HCT116 (cell line): ENCODE data around the gene CELF4. TPM values are rescaled to one million over a fixed set of nuclear protein-coding genes. Genes with fewer than 3 reads are reported as not detected.

Experiments used
- ATAC-seq: fragments of 200-7000 bp; cut with Tn5 transposase; 2 replicates; pipeline ENCODE4 v1.9.1; 2020; ENCODE audit warnings: mild to moderate bottlenecking, moderate library complexity
- BruUV-seq: library from RNA; stranded (reverse); fragments of 400-500 nt; replicated peaks from 2 replicates; lab custom pipeline; 2021; lab: Mats Ljungman, UMichigan
- CTCF ChIA-PET: fragments of 300-600 bp; sonication (Branson Sonifier 250); formaldehyde crosslinking; loops from one replicate; lab custom pipeline; 2021; ENCODE audit warnings: antibody characterized with exemption; lab: Charles Lee
- POLR2A ChIA-PET: fragments of 300-600, 350-600 bp; sonication (Branson Sonifier 250); formaldehyde crosslinking; loops from one replicate; lab custom pipeline; 2021; ENCODE audit warnings: antibody characterized with exemption; lab: Charles Lee
- RAD21 ChIA-PET, 2 experiments: fragments of 300-600 bp; sonication (Branson Sonifier 250); formaldehyde crosslinking; loops; one replicate each; lab custom pipeline; 2023; ENCODE audit warnings: low total read pairs in 2 of 2; ENCODE audit not compliant: uncharacterized antibody in 2 of 2, unreplicated experiment in 2 of 2, low non-redundant PET in 1 of 2; lab: Charles Lee
- DNase-seq: peaks from one replicate; pipeline ENCODE4 v3.0.0-alpha.2; 2010; ENCODE audit warnings: low read depth, low spot score
- H2AFZ ChIP-seq: fragments of 200-600 bp; shearing (Covaris generic), sonication (generic); 2 replicates; pipeline ENCODE4 v1.6.1; 2017; ENCODE audit warnings: low read depth, mixed run types, mixed read lengths, antibody characterized with exemption, low read length; ENCODE audit not compliant: poor library complexity, severe bottlenecking
- H3K27ac ChIP-seq: 2 replicates; pipeline ENCODE4 v1.5.1; 2012; ENCODE audit warnings: low read depth, low read length
- H3K27me3 ChIP-seq: fragments of 200-600 bp; sonication (generic); 2 replicates; pipeline ENCODE4 v1.6.1; 2016; ENCODE audit warnings: mixed run types, low read length, mixed read lengths; ENCODE audit not compliant: insufficient read depth
- H3K36me3 ChIP-seq, 2 experiments: fragments of 200-500 bp in 1 of 2; fragments of 200-600 bp in 1 of 2; sonication (Bioruptor generic) in 1 of 2; sonication (generic) in 1 of 2; 2 replicates each; pipeline versions ENCODE4 v1.5.1 to v1.6.1; 2014 to 2016; ENCODE audit warnings: low read length in 2 of 2, inconsistent platforms in 1 of 2, mixed read lengths in 1 of 2, mixed run types in 1 of 2; ENCODE audit not compliant: insufficient read depth in 2 of 2, control insufficient read depth in 1 of 2
- H3K4me1 ChIP-seq, 2 experiments: fragments of 200-600 bp in 1 of 2; sonication (generic) in 1 of 2; 2 replicates each; pipeline versions ENCODE4 v1.5.1 to v1.6.1; 2012 to 2017; ENCODE audit warnings: low read length in 2 of 2, inconsistent platforms in 1 of 2, mild to moderate bottlenecking in 1 of 2, mixed read lengths in 1 of 2, mixed run types in 1 of 2, moderate library complexity in 1 of 2; ENCODE audit not compliant: insufficient read depth in 2 of 2, control insufficient read depth in 1 of 2
- H3K4me2 ChIP-seq: fragments of 200-600 bp; sonication (generic); 2 replicates; pipeline ENCODE4 v1.6.1; 2017; ENCODE audit warnings: mixed run types, low read length, mixed read lengths
- H3K4me3 ChIP-seq, 2 experiments: fragments of 200-600 bp in 1 of 2; sonication (generic) in 1 of 2; replicated peaks in 1 of 2; 2 replicates each; pipeline ENCODE4 v1.5.1; 2011 to 2016; ENCODE audit warnings: low read length in 2 of 2, control low read depth in 1 of 2, low read depth in 1 of 2, mild to moderate bottlenecking in 1 of 2, mixed read lengths in 1 of 2, mixed run types in 1 of 2
- H3K79me2 ChIP-seq: fragments of 200-600 bp; sonication (generic); 2 replicates; pipeline ENCODE4 v1.6.1; 2017; ENCODE audit warnings: mild to moderate bottlenecking, mixed run types, low read length, moderate library complexity, mixed read lengths; ENCODE audit not compliant: insufficient read depth
- H3K9ac ChIP-seq: fragments of 200-600 bp; sonication (generic); 2 replicates; pipeline ENCODE4 v1.6.1; 2016; ENCODE audit warnings: low read length, mixed read lengths
- H3K9me2 ChIP-seq: fragments of 200-600 bp; sonication (generic), shearing (Covaris generic); 2 replicates; pipeline ENCODE4 v1.6.1; 2017; ENCODE audit warnings: mixed run types, mild to moderate bottlenecking, moderate library complexity; ENCODE audit not compliant: insufficient read depth
- H3K9me3 ChIP-seq, 2 experiments: fragments of 200-500 bp in 1 of 2; fragments of 200-600 bp in 1 of 2; sonication (Bioruptor generic) in 1 of 2; sonication (generic) in 1 of 2; 2 replicates each; pipeline ENCODE4 v1.6.1; 2014 to 2017; ENCODE audit warnings: low read length in 2 of 2, mixed read lengths in 2 of 2, inconsistent platforms in 1 of 2, low read depth in 1 of 2, mild to moderate bottlenecking in 1 of 2, mixed run types in 1 of 2, moderate library complexity in 1 of 2; ENCODE audit not compliant: control insufficient read depth in 1 of 2, insufficient read depth in 1 of 2
- H4K20me1 ChIP-seq: fragments of 200-600 bp; sonication (generic), shearing (Covaris generic); 2 replicates; pipeline ENCODE4 v1.6.1; 2017; ENCODE audit warnings: mixed run types, mild to moderate bottlenecking, moderate library complexity; ENCODE audit not compliant: insufficient read depth
- CEBPB ChIP-seq: IDR thresholded peaks from 2 replicates; pipeline ENCODE4 v1.6.1; 2012; ENCODE audit warnings: low read depth
- EGR1 ChIP-seq: IDR thresholded peaks from 2 replicates; pipeline ENCODE4 v1.6.1; 2012; ENCODE audit warnings: low read depth
- EZH2phosphoT487 ChIP-seq: fragments of 200-600 bp; IDR thresholded peaks from 2 replicates; pipeline ENCODE4 v1.6.1; 2018; ENCODE audit warnings: antibody characterized with exemption, borderline replicate concordance
- FOSL1 ChIP-seq: IDR thresholded peaks from 2 replicates; pipeline ENCODE4 v1.6.1; 2012; ENCODE audit warnings: low read depth
- POLR2A ChIP-seq: IDR thresholded peaks from 2 replicates; pipeline ENCODE4 v1.7.0; 2011; ENCODE audit warnings: borderline replicate concordance; ENCODE audit not compliant: insufficient read depth, insufficient read length; ENCODE audit errors: extremely low read depth
- POLR2AphosphoS5 ChIP-seq: IDR thresholded peaks from 2 replicates; pipeline ENCODE4 v1.6.1; 2011; ENCODE audit warnings: mild to moderate bottlenecking, low read depth, low read length, moderate library complexity
- SP1 ChIP-seq: IDR thresholded peaks from 2 replicates; pipeline ENCODE4 v1.6.1; 2012; ENCODE audit warnings: low read depth
- SRF ChIP-seq: IDR thresholded peaks from 2 replicates; pipeline ENCODE4 v1.6.1; 2012; ENCODE audit warnings: low read depth
- YY1 ChIP-seq: IDR thresholded peaks from 2 replicates; pipeline ENCODE4 v1.6.1; 2011; ENCODE audit warnings: low read length, low read depth, moderate library complexity, mild to moderate bottlenecking; ENCODE audit not compliant: insufficient replicate concordance; ENCODE audit errors: extremely low read depth
- ZBTB33 ChIP-seq: IDR thresholded peaks from 2 replicates; pipeline ENCODE4 v1.6.1; 2011; ENCODE audit warnings: mild to moderate bottlenecking, low read length, moderate library complexity; ENCODE audit not compliant: insufficient replicate concordance; ENCODE audit errors: extremely low read depth
- ZFX ChIP-seq: fragments of 450-650 bp; IDR thresholded peaks from 2 replicates; pipeline ENCODE4 v1.6.1; 2017
- ZNF274 ChIP-seq: fragments of 200-500 bp; sonication (Bioruptor generic); IDR thresholded peaks from 2 replicates; pipeline ENCODE4 v1.6.1; 2014; ENCODE audit warnings: mild to moderate bottlenecking, low read depth, low read length, inconsistent platforms
- intact Hi-C: fragments of 100-400 bp; cut with micrococcal nuclease; formaldehyde crosslinking; loops from 2 replicates; pipeline ENCODE4 v1.10.0; 2022
- total RNA-seq: library from RNA; stranded (reverse); gene quantifications from one replicate; pipeline ENCODE4 v1.2.1, GENCODE V29; 2021; ENCODE audit not compliant: unreplicated experiment
- TF ChIP-seq, protein P1 (sequence below): IDR thresholded peaks from 2 replicates; pipeline ENCODE4 v1.6.1; 2012
- TF ChIP-seq, protein P2 (sequence below): IDR thresholded peaks from 2 replicates; pipeline ENCODE4 v1.6.1; 2012
- TF ChIP-seq, protein P3 (sequence below): IDR thresholded peaks from 2 replicates; pipeline ENCODE4 v1.6.1; 2012; ENCODE audit warnings: low read depth
- TF ChIP-seq, protein P4 (sequence below), 3 experiments: fragments of 200-600 bp in 1 of 3; sonication (generic) in 1 of 3; IDR thresholded peaks in 2 of 3; conservative IDR thresholded peaks in 1 of 3; 2 replicates each; pipeline ENCODE4 v1.5.1; 2012 to 2017; ENCODE audit warnings: low read depth in 2 of 3, low read length in 2 of 3, antibody characterized with exemption in 1 of 3, borderline replicate concordance in 1 of 3, control low read depth in 1 of 3, mild to moderate bottlenecking in 1 of 3, mixed read lengths in 1 of 3, mixed run types in 1 of 3, moderate library complexity in 1 of 3; ENCODE audit not compliant: insufficient read depth in 1 of 3

CELF4 gene
- total RNA-seq, 1 experiment from 2014 or later = not detected

- TF ChIP-seq, protein P1, sequence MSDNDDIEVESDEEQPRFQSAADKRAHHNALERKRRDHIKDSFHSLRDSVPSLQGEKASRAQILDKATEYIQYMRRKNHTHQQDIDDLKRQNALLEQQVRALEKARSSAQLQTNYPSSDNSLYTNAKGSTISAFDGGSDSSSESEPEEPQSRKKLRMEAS = no peak
- TF ChIP-seq, all 23 proteins: peak for 0
Observed at GRCh38 chr18:37519510-37520135, 46.0 kb downstream of the CELF4 start (continued).

GRCh38 chr18:37516361-37516853, 49.2 kb downstream of the CELF4 start:
- no peak overlapping the region for H3K9ac ChIP-seq
- H3K4me3 ChIP-seq = no peak overlapping the region
- RAD21 ChIA-PET = no interaction called here
- peaks cover 63% of the 10 kb centered on the region for H3K27me3 ChIP-seq
- no peaks in the 10 kb centered on the region for H3K36me3 ChIP-seq
- no peaks in the 10 kb centered on the region for H4K20me1 ChIP-seq
- H3K4me1 ChIP-seq = no peaks in the 10 kb centered on the region
- no TSS peak for BruUV-seq
- no peak for DNase-seq
- POLR2A ChIA-PET = no interaction called here
- no peak overlapping the region for H2AFZ ChIP-seq
- H3K9me2 ChIP-seq = no peaks in the 10 kb centered on the region
- H3K9me3 ChIP-seq = no peaks in the 10 kb centered on the region
- no peak overlapping the region for H3K4me2 ChIP-seq
- intact Hi-C loops = no loop called here
- no peak for ATAC-seq
- CTCF ChIA-PET = no interaction called here
- H3K27ac ChIP-seq = no peak overlapping the region
- no peaks in the 10 kb centered on the region for H3K79me2 ChIP-seq
- TF ChIP-seq POLR2A = no peak
- TF ChIP-seq ZFX = no peak
- TF ChIP-seq YY1 = no peak
- no peak for TF ChIP-seq EZH2phosphoT487
- TF ChIP-seq ZNF274 = no peak
- TF ChIP-seq, protein P2, sequence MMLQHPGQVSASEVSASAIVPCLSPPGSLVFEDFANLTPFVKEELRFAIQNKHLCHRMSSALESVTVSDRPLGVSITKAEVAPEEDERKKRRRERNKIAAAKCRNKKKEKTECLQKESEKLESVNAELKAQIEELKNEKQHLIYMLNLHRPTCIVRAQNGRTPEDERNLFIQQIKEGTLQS = no peak
- no peak for TF ChIP-seq ZBTB33
- TF ChIP-seq, protein P1 = no peak
- TF ChIP-seq CEBPB = no peak
- no peak for TF ChIP-seq FOSL1
- no peak for TF ChIP-seq EGR1
- TF ChIP-seq, protein P3, sequence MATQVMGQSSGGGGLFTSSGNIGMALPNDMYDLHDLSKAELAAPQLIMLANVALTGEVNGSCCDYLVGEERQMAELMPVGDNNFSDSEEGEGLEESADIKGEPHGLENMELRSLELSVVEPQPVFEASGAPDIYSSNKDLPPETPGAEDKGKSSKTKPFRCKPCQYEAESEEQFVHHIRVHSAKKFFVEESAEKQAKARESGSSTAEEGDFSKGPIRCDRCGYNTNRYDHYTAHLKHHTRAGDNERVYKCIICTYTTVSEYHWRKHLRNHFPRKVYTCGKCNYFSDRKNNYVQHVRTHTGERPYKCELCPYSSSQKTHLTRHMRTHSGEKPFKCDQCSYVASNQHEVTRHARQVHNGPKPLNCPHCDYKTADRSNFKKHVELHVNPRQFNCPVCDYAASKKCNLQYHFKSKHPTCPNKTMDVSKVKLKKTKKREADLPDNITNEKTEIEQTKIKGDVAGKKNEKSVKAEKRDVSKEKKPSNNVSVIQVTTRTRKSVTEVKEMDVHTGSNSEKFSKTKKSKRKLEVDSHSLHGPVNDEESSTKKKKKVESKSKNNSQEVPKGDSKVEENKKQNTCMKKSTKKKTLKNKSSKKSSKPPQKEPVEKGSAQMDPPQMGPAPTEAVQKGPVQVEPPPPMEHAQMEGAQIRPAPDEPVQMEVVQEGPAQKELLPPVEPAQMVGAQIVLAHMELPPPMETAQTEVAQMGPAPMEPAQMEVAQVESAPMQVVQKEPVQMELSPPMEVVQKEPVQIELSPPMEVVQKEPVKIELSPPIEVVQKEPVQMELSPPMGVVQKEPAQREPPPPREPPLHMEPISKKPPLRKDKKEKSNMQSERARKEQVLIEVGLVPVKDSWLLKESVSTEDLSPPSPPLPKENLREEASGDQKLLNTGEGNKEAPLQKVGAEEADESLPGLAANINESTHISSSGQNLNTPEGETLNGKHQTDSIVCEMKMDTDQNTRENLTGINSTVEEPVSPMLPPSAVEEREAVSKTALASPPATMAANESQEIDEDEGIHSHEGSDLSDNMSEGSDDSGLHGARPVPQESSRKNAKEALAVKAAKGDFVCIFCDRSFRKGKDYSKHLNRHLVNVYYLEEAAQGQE = no peak
- no peak for TF ChIP-seq SP1
- no peak for TF ChIP-seq POLR2AphosphoS5
- TF ChIP-seq, protein P4, sequence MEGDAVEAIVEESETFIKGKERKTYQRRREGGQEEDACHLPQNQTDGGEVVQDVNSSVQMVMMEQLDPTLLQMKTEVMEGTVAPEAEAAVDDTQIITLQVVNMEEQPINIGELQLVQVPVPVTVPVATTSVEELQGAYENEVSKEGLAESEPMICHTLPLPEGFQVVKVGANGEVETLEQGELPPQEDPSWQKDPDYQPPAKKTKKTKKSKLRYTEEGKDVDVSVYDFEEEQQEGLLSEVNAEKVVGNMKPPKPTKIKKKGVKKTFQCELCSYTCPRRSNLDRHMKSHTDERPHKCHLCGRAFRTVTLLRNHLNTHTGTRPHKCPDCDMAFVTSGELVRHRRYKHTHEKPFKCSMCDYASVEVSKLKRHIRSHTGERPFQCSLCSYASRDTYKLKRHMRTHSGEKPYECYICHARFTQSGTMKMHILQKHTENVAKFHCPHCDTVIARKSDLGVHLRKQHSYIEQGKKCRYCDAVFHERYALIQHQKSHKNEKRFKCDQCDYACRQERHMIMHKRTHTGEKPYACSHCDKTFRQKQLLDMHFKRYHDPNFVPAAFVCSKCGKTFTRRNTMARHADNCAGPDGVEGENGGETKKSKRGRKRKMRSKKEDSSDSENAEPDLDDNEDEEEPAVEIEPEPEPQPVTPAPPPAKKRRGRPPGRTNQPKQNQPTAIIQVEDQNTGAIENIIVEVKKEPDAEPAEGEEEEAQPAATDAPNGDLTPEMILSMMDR (IDR thresholded peaks at IDR 0.05 in 2 of 3, conservative IDR thresholded peaks at IDR 0.05 in 1 of 3; ENCODE audit: borderline replicate concordance in 1 of 3, insufficient read depth in 1 of 3, low read depth in 2 of 3, low read length in 2 of 3) = no peak
- TF ChIP-seq SRF = no peak
- TF ChIP-seq, all 23 proteins: peak for 0
